ENCODE measurements around the gene CLDN34. TPM values are rescaled to one million over a fixed set of nuclear protein-coding genes. Genes with fewer than 3 reads are reported as not detected.

The CLDN34 gene
- total RNA-seq, 1 experiment from 2014 or later, result 0.38 TPM

DNA sequence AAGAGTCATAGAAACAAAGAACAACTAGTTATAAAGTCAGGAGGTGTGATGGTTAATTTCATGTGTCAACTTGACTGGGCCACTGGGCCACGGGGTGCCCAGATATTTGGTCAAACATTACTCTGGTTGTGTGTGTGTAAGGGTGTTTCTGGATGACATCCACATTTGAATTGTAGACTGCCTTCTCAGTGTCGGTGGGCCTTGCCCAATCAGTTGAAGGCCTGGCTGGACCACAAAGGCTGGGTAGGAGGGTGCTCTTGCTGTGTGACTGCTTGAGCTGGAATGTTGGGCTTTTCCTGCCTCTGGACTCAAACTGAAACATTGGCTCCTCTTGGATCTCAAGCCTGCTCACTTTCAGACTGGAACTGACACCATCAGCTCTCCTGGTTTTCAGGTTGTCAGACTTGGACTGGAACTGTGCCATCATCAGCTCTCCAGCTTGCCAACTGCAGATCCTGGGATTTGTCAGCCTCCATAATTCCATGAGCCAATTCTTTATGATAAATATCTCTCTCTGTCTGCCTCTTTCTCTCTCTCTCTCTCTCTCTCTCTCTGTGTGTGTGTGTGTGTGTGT, 41.4 kb downstream of the CLDN34 start:
- BruUV-seq (replicated peaks), result no TSS peak
- Mint-ChIP-seq H3K27ac (ENCODE audit: unreplicated experiment) (no peak overlapping the region), H3K4me3 (ENCODE audit: low read depth, unreplicated experiment) (no peak overlapping the region), H3K4me1 (ENCODE audit: low read depth, unreplicated experiment) (peaks cover 45% of the 10 kb centered on the region), H3K36me3 (ENCODE audit: insufficient read depth, unreplicated experiment) (no peaks in the 10 kb centered on the region), H3K27me3 (ENCODE audit: unreplicated experiment) (no peaks in the 10 kb centered on the region), H3K9me3 (ENCODE audit: low read depth, unreplicated experiment) (no peaks in the 10 kb centered on the region)
- intact Hi-C loops (cut with micrococcal nuclease; ENCODE audit: unreplicated experiment), result no loop called here
- TF ChIP-seq, protein P1, sequence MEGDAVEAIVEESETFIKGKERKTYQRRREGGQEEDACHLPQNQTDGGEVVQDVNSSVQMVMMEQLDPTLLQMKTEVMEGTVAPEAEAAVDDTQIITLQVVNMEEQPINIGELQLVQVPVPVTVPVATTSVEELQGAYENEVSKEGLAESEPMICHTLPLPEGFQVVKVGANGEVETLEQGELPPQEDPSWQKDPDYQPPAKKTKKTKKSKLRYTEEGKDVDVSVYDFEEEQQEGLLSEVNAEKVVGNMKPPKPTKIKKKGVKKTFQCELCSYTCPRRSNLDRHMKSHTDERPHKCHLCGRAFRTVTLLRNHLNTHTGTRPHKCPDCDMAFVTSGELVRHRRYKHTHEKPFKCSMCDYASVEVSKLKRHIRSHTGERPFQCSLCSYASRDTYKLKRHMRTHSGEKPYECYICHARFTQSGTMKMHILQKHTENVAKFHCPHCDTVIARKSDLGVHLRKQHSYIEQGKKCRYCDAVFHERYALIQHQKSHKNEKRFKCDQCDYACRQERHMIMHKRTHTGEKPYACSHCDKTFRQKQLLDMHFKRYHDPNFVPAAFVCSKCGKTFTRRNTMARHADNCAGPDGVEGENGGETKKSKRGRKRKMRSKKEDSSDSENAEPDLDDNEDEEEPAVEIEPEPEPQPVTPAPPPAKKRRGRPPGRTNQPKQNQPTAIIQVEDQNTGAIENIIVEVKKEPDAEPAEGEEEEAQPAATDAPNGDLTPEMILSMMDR (IDR thresholded peaks at IDR 0.05; ENCODE audit: unreplicated experiment), result no peak
- CTCF ChIA-PET, result no interaction called here
- DNase-seq, result no peak

DNA sequence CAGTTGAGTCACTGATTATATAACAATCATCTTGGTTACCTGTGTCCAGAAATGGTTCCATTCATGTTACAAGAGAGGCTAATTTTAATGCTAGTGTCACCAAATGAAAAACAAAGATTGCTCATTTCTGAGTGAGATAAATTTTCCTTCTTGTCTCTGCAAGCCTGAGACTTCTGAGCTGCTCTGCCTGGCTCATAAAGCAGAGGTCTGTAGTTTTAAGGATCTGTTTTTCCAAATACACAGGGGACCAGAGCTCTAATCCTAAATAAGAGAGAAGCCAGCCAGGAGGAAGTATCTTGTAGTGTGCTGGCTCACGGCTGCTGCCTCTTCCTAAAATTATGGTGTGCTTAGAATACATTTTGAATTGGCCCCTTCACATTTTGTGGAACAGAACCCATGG, 42.6 kb downstream of the CLDN34 start:
- no TSS peak for BruUV-seq (replicated peaks)
- CTCF ChIA-PET, result no interaction called here
- intact Hi-C loops (cut with micrococcal nuclease; ENCODE audit: unreplicated experiment), result no loop called here
- TF ChIP-seq, protein P1 (IDR thresholded peaks at IDR 0.05; ENCODE audit: unreplicated experiment), result no peak
- Mint-ChIP-seq H3K36me3 (ENCODE audit: insufficient read depth, unreplicated experiment) (peaks cover 11% of the 10 kb centered on the region), H3K4me1 (ENCODE audit: low read depth, unreplicated experiment) (peaks cover 39% of the 10 kb centered on the region), H3K27me3 (ENCODE audit: unreplicated experiment) (no peaks in the 10 kb centered on the region), H3K9me3 (ENCODE audit: low read depth, unreplicated experiment) (no peaks in the 10 kb centered on the region), H3K4me3 (ENCODE audit: low read depth, unreplicated experiment) (no peak overlapping the region), H3K27ac (ENCODE audit: unreplicated experiment) (peak overlapping the region; percentile 69)
- no peak for DNase-seq

DNA sequence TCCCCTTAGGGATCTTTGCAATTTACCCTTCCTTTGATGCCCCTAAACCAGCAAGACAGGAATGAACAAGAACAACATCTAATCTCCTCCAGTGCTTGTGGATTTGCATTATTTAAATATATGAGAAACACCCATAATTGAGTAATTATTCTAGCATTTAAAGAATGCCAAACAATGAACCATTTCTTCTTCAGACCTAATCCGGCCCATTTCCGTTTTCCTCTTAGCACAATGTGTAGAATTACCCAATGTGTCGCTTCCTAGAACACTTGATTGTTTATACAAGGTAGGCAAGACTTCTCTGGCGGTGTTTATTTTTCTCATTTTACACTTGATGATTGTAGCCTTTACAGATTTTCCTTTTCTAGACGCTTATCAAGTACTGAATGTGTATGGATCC, 43.5 kb downstream of the CLDN34 start:
- intact Hi-C loops (cut with micrococcal nuclease; ENCODE audit: unreplicated experiment), result no loop called here
- Mint-ChIP-seq H3K27me3 (ENCODE audit: unreplicated experiment) (no peaks in the 10 kb centered on the region), H3K4me3 (ENCODE audit: low read depth, unreplicated experiment) (peak overlapping the region; percentile 44), H3K36me3 (ENCODE audit: insufficient read depth, unreplicated experiment) (peaks cover 15% of the 10 kb centered on the region), H3K27ac (ENCODE audit: unreplicated experiment) (peak overlapping the region; percentile 69), H3K9me3 (ENCODE audit: low read depth, unreplicated experiment) (no peaks in the 10 kb centered on the region), H3K4me1 (ENCODE audit: low read depth, unreplicated experiment) (peaks cover 32% of the 10 kb centered on the region)
- no peak for DNase-seq
- TF ChIP-seq, protein P1 (IDR thresholded peaks at IDR 0.05; ENCODE audit: unreplicated experiment), result no peak
- CTCF ChIA-PET, result no interaction called here
- no TSS peak for BruUV-seq (replicated peaks)

DNA sequence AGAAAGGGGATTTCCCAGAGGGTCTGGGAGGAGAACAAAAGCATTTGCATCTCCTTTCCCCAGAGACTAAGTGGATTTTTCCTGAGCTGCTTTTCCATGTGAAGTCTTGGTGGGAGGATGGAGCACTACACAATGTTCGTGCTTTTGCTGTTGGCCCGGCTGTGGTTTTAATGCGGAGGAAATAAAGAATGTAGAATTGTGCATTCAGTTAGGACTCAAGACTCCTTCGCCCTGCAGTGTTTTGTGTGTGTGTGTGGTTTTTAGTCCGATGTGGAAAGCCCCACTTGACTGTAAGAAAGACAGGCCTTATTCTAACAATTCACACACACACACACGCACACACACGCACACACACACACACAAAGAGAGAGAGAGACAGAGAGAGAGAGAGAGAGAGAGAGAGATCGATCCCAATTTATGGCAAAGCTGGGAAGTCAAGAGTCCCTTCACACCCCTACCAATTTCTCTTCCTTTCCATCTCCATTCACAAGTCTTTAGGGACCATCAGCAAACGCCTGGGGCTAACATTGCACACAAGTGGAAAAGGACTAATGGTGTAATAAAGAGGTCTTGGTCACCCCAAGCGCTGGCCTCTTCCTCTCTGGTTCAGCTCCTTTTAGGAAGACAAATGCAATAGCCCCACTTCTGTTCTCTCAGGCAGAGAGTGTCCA, 44.2 kb downstream of the CLDN34 start:
- Mint-ChIP-seq H3K9me3 (ENCODE audit: low read depth, unreplicated experiment) (no peaks in the 10 kb centered on the region), H3K27me3 (ENCODE audit: unreplicated experiment) (no peaks in the 10 kb centered on the region), H3K27ac (ENCODE audit: unreplicated experiment) (peak overlapping the region; percentile 69), H3K4me1 (ENCODE audit: low read depth, unreplicated experiment) (peaks cover 32% of the 10 kb centered on the region), H3K36me3 (ENCODE audit: insufficient read depth, unreplicated experiment) (peaks cover 21% of the 10 kb centered on the region), H3K4me3 (ENCODE audit: low read depth, unreplicated experiment) (peak overlapping the region; percentile 44)
- TF ChIP-seq, protein P1 (IDR thresholded peaks at IDR 0.05; ENCODE audit: unreplicated experiment), result no peak
- CTCF ChIA-PET, result no interaction called here
- no peak for DNase-seq
- no TSS peak for BruUV-seq (replicated peaks)
- intact Hi-C loops (cut with micrococcal nuclease; ENCODE audit: unreplicated experiment), result no loop called here
